IPS DF 6.9 (cell line): Measurements from ENCODE around the gene MGAT4C.

ENCODE experiments used
- DNase-seq: peaks from one replicate; pipeline ENCODE4 v3.0.0-alpha.2; 2013; ENCODE audit warnings: low read depth, low spot score
- H3K27ac ChIP-seq: one replicate; pipeline ENCODE4 v1.5.1; 2013; ENCODE audit warnings: low read length, control low read depth
- H3K27me3 ChIP-seq: 2 replicates; pipeline ENCODE4 v1.6.1; 2013; ENCODE audit warnings: mild to moderate bottlenecking, low read length; ENCODE audit not compliant: control insufficient read depth, insufficient read depth
- H3K36me3 ChIP-seq: 2 replicates; pipeline ENCODE4 v1.6.1; 2013; ENCODE audit warnings: low read length; ENCODE audit not compliant: control insufficient read depth, insufficient read depth
- H3K4me1 ChIP-seq: 2 replicates; pipeline ENCODE4 v1.6.1; 2013; ENCODE audit warnings: low read length; ENCODE audit not compliant: control insufficient read depth, insufficient read depth
- H3K4me3 ChIP-seq: 2 replicates; pipeline ENCODE4 v1.5.1; 2013; ENCODE audit warnings: mild to moderate bottlenecking, low read length
- H3K9me3 ChIP-seq: 2 replicates; pipeline ENCODE4 v1.6.1; 2013; ENCODE audit warnings: low read length, inconsistent platforms; ENCODE audit not compliant: control insufficient read depth, insufficient read depth
- WGBS: extraction: QIAGEN DNeasy Blood & Tissue Kit; methylation state at CpG from one replicate; pipeline ENCODE4 v1.1.7; 2013; ENCODE audit warnings: mixed read lengths, missing lambda C conversion rate; ENCODE audit not compliant: insufficient read length, insufficient coverage; 5-methylcytosine and 5-hydroxymethylcytosine counted together

MGAT4C gene

GRCh38 chr12:86186449-86186848, 69.7 kb downstream of the MGAT4C start:
- H3K36me3 ChIP-seq: no peaks in the 10 kb centered on the region
- H3K4me1 ChIP-seq: no peaks in the 10 kb centered on the region
- WGBS: no CpG with 5 or more reads among the region's 2 CpGs
- H3K27ac ChIP-seq: no peak overlapping the region
- no peak for DNase-seq
- no peaks in the 10 kb centered on the region for H3K9me3 ChIP-seq
- H3K4me3 ChIP-seq: no peak overlapping the region
- no peaks in the 10 kb centered on the region for H3K27me3 ChIP-seq

GRCh38 chr12:86179855-86180254, 76.3 kb downstream of the MGAT4C start:
- DNase-seq: no peak
- no CpG with 5 or more reads among the region's 1 CpG for WGBS
- H3K36me3 ChIP-seq: no peaks in the 10 kb centered on the region
- no peaks in the 10 kb centered on the region for H3K27me3 ChIP-seq
- H3K4me1 ChIP-seq: no peaks in the 10 kb centered on the region
- no peaks in the 10 kb centered on the region for H3K9me3 ChIP-seq
- H3K27ac ChIP-seq: no peak overlapping the region
- H3K4me3 ChIP-seq: no peak overlapping the region

- Histone ChIP-seq H3K4me3 (no peak overlapping the region), H3K9me3 (no peaks in the 10 kb centered on the region), H3K27ac (no peak overlapping the region), H3K4me1 (no peaks in the 10 kb centered on the region), H3K27me3 (no peaks in the 10 kb centered on the region), H3K36me3 (no peaks in the 10 kb centered on the region)
- no peak for DNase-seq
- no CpG with 5 or more reads among the region's 2 CpGs for WGBS
Observed at GRCh38 chr12:86174188-86174587, 82.0 kb downstream of the MGAT4C start.

- no peak overlapping the region for H3K4me3 ChIP-seq
Observed at GRCh38 chr12:86172913-86173443, 83.2 kb downstream of the MGAT4C start.

GRCh38 chr12:86170051-86170450, 86.1 kb downstream of the MGAT4C start:
- no peak overlapping the region for H3K4me3 ChIP-seq
- DNase-seq: no peak
- H3K9me3 ChIP-seq: no peaks in the 10 kb centered on the region
- H3K36me3 ChIP-seq: no peaks in the 10 kb centered on the region
- H3K27ac ChIP-seq: no peak overlapping the region
- H3K4me1 ChIP-seq: no peaks in the 10 kb centered on the region
- H3K27me3 ChIP-seq: no peaks in the 10 kb centered on the region
- WGBS: no CpG with 5 or more reads among the region's 1 CpG

More at GRCh38 chr12:86172913-86173443, 83.2 kb downstream of the MGAT4C start:
- no peak for DNase-seq
- Histone ChIP-seq H3K4me1 (no peaks in the 10 kb centered on the region), H3K36me3 (no peaks in the 10 kb centered on the region), H3K9me3 (no peaks in the 10 kb centered on the region), H3K27me3 (no peaks in the 10 kb centered on the region), H3K27ac (no peak overlapping the region)
- WGBS: no CpG with 5 or more reads among the region's 2 CpGs

GRCh38 chr12:86158956-86159355, 97.2 kb downstream of the MGAT4C start:
- Histone ChIP-seq H3K9me3 (no peaks in the 10 kb centered on the region), H3K27ac (no peak overlapping the region), H3K36me3 (no peaks in the 10 kb centered on the region), H3K4me3 (no peak overlapping the region), H3K4me1 (no peaks in the 10 kb centered on the region), H3K27me3 (no peaks in the 10 kb centered on the region)
- no CpG with 5 or more reads among the region's 4 CpGs for WGBS
- no peak for DNase-seq

GRCh38 chr12:86154620-86155019, 101.6 kb downstream of the MGAT4C start:
- Histone ChIP-seq H3K27ac (no peak overlapping the region), H3K4me3 (no peak overlapping the region), H3K36me3 (no peaks in the 10 kb centered on the region), H3K9me3 (no peaks in the 10 kb centered on the region), H3K27me3 (no peaks in the 10 kb centered on the region), H3K4me1 (no peaks in the 10 kb centered on the region)
- no CpG with 5 or more reads among the region's 6 CpGs for WGBS
- DNase-seq: no peak

GRCh38 chr12:86148612-86149011, 107.6 kb downstream of the MGAT4C start:
- no peak for DNase-seq
- no peaks in the 10 kb centered on the region for H3K4me1 ChIP-seq
- H3K27me3 ChIP-seq: no peaks in the 10 kb centered on the region
- no peak overlapping the region for H3K4me3 ChIP-seq
- no peaks in the 10 kb centered on the region for H3K9me3 ChIP-seq
- no peaks in the 10 kb centered on the region for H3K36me3 ChIP-seq
- H3K27ac ChIP-seq: no peak overlapping the region

GRCh38 chr12:86148071-86148470, 108.1 kb downstream of the MGAT4C start:
- H3K27ac ChIP-seq: no peak overlapping the region
- no peak overlapping the region for H3K4me3 ChIP-seq
- no peaks in the 10 kb centered on the region for H3K27me3 ChIP-seq
- H3K36me3 ChIP-seq: no peaks in the 10 kb centered on the region
- no peak for DNase-seq
- no peaks in the 10 kb centered on the region for H3K4me1 ChIP-seq
- no CpG with 5 or more reads among the region's 3 CpGs for WGBS
- no peaks in the 10 kb centered on the region for H3K9me3 ChIP-seq

- H3K27ac ChIP-seq: no peak overlapping the region
- no peaks in the 10 kb centered on the region for H3K9me3 ChIP-seq
- no CpG with 5 or more reads among the region's 2 CpGs for WGBS
- no peaks in the 10 kb centered on the region for H3K36me3 ChIP-seq
- H3K4me3 ChIP-seq: no peak overlapping the region
- no peak for DNase-seq
- no peaks in the 10 kb centered on the region for H3K27me3 ChIP-seq
- H3K4me1 ChIP-seq: no peaks in the 10 kb centered on the region
Observed at GRCh38 chr12:86145156-86145555, 111.0 kb downstream of the MGAT4C start.

- WGBS: no CpG with 5 or more reads among the region's 1 CpG
Observed at GRCh38 chr12:86143162-86143561, 113.0 kb downstream of the MGAT4C start.

More at GRCh38 chr12:86143162-86143561, 113.0 kb downstream of the MGAT4C start:
- Histone ChIP-seq H3K36me3 (no peaks in the 10 kb centered on the region), H3K9me3 (no peaks in the 10 kb centered on the region), H3K27me3 (no peaks in the 10 kb centered on the region), H3K4me3 (no peak overlapping the region), H3K27ac (no peak overlapping the region), H3K4me1 (no peaks in the 10 kb centered on the region)
- DNase-seq: no peak
